A549 treated with GW870086 at 1 μM for 4 hours (cell line): ENCODE results near the gene PGBD5. TPM values are rescaled to one million over a fixed set of nuclear protein-coding genes. Genes with fewer than 3 reads are reported as not detected.

ENCODE experiments used
- total RNA-seq: library from RNA; stranded (reverse); fragments of 200-300 nt; extraction: Qiagen RNA extraction; gene quantifications from 5 replicates; pipeline ENCODE4 v1.2.3, GENCODE V29; 2022; ENCODE audit warnings: low read depth

PGBD5 gene, protein sequence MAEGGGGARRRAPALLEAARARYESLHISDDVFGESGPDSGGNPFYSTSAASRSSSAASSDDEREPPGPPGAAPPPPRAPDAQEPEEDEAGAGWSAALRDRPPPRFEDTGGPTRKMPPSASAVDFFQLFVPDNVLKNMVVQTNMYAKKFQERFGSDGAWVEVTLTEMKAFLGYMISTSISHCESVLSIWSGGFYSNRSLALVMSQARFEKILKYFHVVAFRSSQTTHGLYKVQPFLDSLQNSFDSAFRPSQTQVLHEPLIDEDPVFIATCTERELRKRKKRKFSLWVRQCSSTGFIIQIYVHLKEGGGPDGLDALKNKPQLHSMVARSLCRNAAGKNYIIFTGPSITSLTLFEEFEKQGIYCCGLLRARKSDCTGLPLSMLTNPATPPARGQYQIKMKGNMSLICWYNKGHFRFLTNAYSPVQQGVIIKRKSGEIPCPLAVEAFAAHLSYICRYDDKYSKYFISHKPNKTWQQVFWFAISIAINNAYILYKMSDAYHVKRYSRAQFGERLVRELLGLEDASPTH
- 0.35 to 0.66 TPM (median 0.42 TPM) in 5 replicates for total RNA-seq

DNA sequence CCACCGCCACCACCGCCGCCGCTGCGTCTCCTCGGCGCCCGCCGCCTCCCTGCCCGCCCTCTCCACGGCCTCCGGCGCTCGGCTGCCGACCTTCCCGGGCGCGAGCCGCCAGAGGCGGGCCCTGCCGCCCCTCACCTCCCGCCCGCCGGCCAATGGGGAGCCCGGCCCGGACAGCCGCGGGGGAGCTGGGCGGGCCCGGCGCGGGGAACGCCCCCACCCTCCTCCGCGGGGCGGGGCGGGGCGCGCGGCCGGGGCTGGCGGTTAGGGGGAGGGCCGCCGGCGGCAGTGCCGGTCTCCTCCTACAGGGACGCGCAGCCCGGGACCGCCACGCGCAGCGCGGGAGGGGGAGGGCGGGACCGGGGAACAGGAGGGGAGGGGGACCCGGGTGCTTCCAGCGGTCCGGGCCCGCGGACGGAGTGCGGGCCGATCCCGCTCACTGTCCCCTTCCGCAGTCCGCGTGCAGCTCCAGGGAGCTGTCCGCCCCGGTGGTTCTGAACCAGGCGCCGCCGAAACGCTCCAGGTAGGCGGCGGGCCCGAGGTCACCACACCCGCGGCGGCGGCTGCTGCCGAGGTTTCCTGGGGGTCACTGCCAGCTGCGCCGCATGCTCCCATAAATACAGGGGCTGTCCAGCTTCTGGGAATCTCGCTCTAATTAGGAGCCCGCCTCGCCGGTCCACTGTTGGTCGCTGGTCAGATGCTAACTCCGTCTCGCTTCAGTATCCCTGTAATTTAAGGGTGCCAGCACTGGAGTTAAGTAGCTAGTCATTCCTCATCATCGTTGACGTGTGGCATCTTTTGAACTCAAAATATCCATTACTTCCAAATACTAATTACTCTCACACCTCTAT is at the start of gene PGBD5:
PGBD5 (minus strand) TSS at position 87 of the 848 bp plus-strand sequence. CDS start 404 bp downstream, outside the sequence.

Other genes with a start within 250 kb of the PGBD5 start
- 19.4 to 22.3 TPM (median 21.2 TPM) in 5 replicates for gene COG2, start 216.1 kb upstream of the PGBD5 start, total RNA-seq